ENCODE measurements around the gene DOCK10.

The DOCK10 gene

DNA sequence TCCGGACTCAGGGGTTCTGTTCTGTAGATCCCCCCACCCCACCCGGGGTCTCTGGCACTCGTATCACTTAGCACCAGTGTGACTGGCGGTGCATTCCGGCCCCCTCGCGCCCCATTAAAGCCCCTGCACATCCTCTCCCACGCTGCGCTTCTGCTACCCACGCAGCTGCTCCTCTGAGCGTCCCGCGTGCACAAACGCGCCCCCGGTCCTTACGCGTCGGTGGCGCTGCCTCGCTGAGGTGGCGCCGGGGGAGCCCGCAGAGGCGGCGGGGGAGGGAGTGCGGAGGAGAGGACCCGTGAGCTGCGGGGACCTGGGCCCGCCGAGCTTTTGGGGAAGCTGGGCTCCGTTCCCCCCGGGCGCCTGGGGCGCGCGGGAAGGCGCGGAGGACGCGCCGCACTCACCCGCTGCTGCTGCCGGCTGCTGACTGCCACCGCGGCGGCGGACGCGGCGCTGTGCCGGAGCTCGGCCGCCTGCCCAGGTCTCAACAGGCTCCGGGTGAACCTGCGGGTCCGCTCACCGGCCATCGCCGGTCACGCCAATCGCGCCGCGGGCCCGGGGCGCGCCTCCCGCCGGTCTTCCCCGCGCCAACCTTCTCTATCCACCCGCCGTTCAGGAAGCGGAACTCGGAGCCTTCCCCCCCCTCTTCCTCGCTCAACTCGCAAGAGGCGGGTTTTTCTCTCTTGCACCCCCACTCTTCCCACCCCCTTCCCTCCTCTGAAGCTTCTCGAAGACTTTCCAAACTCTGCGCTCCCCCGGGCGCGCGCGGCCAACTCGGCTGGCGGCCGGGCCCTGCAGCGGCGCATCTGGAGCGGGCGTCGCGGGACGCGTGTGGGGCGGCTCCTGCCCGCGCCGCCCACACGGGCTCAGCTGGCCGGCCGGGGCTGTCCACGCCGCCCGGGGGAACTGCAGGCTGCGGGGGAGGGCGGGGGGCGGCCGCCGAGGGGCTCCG is at the start of gene DOCK10:
Gene DOCK10 (minus strand): TSS at position 618 of the 949 bp plus-strand sequence. CDS start 94 bp downstream, at position 524.
- H3K4me3 ChIP-seq (replicated peaks in 1 of 2; ENCODE audit: low read depth in 2 of 2, low read length in 2 of 2), result peak within 1 kb of the TSS; percentile 68 to 77
- no peak for TF ChIP-seq CTCF (IDR thresholded peaks at IDR 0.05; ENCODE audit: low read depth, low read length)
- peak; percentile 58 to 68 for DNase-seq (ENCODE audit: low read depth in 2 of 2)

DNA sequence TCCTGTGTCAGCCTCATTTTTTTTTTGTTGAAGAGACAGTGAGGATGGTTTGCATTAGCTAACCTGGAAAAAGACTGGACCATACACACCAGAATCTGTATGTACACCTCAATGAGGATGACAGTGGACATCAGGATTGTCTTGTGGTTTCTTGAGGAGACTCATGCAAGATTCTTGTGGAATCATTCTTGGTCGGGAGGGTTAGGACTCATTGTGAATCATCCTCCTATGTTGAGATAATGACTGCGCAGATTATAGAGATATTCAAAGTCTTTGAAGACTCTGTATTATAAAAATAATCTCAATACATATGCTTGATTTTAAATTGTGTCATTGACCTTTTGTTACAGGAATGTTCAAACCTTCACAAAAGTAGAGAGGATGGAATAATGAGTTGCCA is 49.1 kb upstream of the DOCK10 start:
- no peak overlapping the region for H3K4me3 ChIP-seq (replicated peaks in 1 of 2; ENCODE audit: low read depth in 2 of 2, low read length in 2 of 2)
- no peak for TF ChIP-seq CTCF (IDR thresholded peaks at IDR 0.05; ENCODE audit: low read depth, low read length)
- DNase-seq (ENCODE audit: low read depth in 2 of 2), result peak; percentile 21 to 98

- TF ChIP-seq CTCF (IDR thresholded peaks at IDR 0.05; ENCODE audit: low read depth, low read length), result no peak
- DNase-seq (ENCODE audit: low read depth in 2 of 2), result peak in 1 of 2 donors; percentile 75
- H3K4me3 ChIP-seq (replicated peaks in 1 of 2; ENCODE audit: low read depth in 2 of 2, low read length in 2 of 2), result no peak overlapping the region
These were observed 48.5 kb upstream of the DOCK10 start for GRCh38 chr2:225090746-225091145.

DNA sequence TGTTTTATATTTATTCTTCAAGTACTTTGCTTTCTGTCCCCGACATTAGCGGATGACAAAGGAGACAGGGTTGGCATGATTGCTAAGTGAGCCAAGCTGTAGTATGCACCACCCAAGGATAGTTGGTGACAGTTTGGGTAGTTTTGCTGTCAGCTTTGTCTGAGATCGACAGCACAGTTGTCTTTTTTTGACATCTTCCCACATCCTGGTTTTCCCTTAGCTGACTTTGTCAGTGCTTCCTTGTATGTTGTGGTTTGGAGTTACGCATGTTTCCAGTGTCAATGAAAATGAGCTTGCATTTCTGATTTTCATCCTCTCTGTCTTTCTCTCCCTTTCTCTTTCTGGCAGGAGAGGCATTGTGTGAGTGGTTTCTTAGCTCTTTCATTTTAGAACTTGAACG is 44.6 kb upstream of the DOCK10 start:
- DNase-seq (ENCODE audit: low read depth in 2 of 2), result no peak
- TF ChIP-seq CTCF (IDR thresholded peaks at IDR 0.05; ENCODE audit: low read depth, low read length), result no peak
- H3K4me3 ChIP-seq (replicated peaks in 1 of 2; ENCODE audit: low read depth in 2 of 2, low read length in 2 of 2), result no peak overlapping the region

GRCh38 chr2:225086439-225086838 is 44.2 kb upstream of the DOCK10 start:
- H3K4me3 ChIP-seq (replicated peaks in 1 of 2; ENCODE audit: low read depth in 2 of 2, low read length in 2 of 2), result no peak overlapping the region
- no peak for TF ChIP-seq CTCF (IDR thresholded peaks at IDR 0.05; ENCODE audit: low read depth, low read length)
- DNase-seq (ENCODE audit: low read depth in 2 of 2), result no peak

- no peak for DNase-seq (ENCODE audit: low read depth in 2 of 2)
- no peak for TF ChIP-seq CTCF (IDR thresholded peaks at IDR 0.05; ENCODE audit: low read depth, low read length)
- no peak overlapping the region for H3K4me3 ChIP-seq (replicated peaks in 1 of 2; ENCODE audit: low read depth in 2 of 2, low read length in 2 of 2)
These were observed 41.0 kb upstream of the DOCK10 start for GRCh38 chr2:225083276-225083675.

Data from cardiac fibroblast (primary cell).